22Rv1 (cell line): ENCODE measurements around the gene GTF2H3.

Experiments used
- H3K27ac ChIP-seq: fragments of 450-650 bp; 2 replicates; pipeline ENCODE4 v1.5.1; 2017
- CTCF ChIP-seq: fragments of 450-650 bp; IDR thresholded peaks from 2 replicates; pipeline ENCODE4 v1.5.1; 2017; ENCODE audit warnings: mild to moderate bottlenecking
- ZFX ChIP-seq: fragments of 450-650 bp; IDR thresholded peaks from 2 replicates; pipeline ENCODE4 v1.6.1; 2017; ENCODE audit warnings: antibody characterized with exemption, borderline replicate concordance

Gene GTF2H3

GRCh38 chr12:123617580-123617979 is 16.0 kb upstream of the GTF2H3 start:
- H3K27ac ChIP-seq: no peak overlapping the region
- no peak for TF ChIP-seq ZFX
- no peak for TF ChIP-seq CTCF

- H3K27ac ChIP-seq: no peak overlapping the region
Measured at GRCh38 chr12:123621101-123621500, 12.5 kb upstream of the GTF2H3 start.

GRCh38 chr12:123621619-123622530 is 11.8 kb upstream of the GTF2H3 start:
- H3K27ac ChIP-seq: 0 out of 2 replicates have a peak overlapping the region, but pooled peaks have one; percentile 1
- TF ChIP-seq ZFX: no peak
- no peak for TF ChIP-seq CTCF

More at GRCh38 chr12:123621101-123621500, 12.5 kb upstream of the GTF2H3 start:
- TF ChIP-seq CTCF (no peak), ZFX (no peak)

GRCh38 chr12:123634142-123634561 is 523 bp downstream of the GTF2H3 start:
- peak overlapping the region; percentile 76 for H3K27ac ChIP-seq
- TF ChIP-seq ZFX (no peak), CTCF (no peak)

GRCh38 chr12:123643911-123644310 is 10.3 kb downstream of the GTF2H3 start:
- no peak overlapping the region for H3K27ac ChIP-seq
- TF ChIP-seq ZFX (no peak), CTCF (no peak)

GRCh38 chr12:123645380-123645779 is 11.8 kb downstream of the GTF2H3 start:
- H3K27ac ChIP-seq: no peak overlapping the region
- TF ChIP-seq CTCF: no peak
- no peak for TF ChIP-seq ZFX

- no peak overlapping the region for H3K27ac ChIP-seq
- TF ChIP-seq CTCF (no peak), ZFX (no peak)
Measured at GRCh38 chr12:123645878-123646277, 12.2 kb downstream of the GTF2H3 start.
